ENCODE results near the gene CDH2. TPM values are rescaled to one million over a fixed set of nuclear protein-coding genes. Genes with fewer than 3 reads are reported as not detected.

CDH2 gene
- total and polyA plus RNA-seq, 2 experiments from 2014 or later = 81.8 to 117 TPM

- Histone ChIP-seq H3K4me3 (no peak overlapping the region), H3K27me3 (no peaks in the 10 kb centered on the region), H4K20me1 (ENCODE audit: insufficient read depth, poor library complexity, severe bottlenecking) (no peaks in the 10 kb centered on the region), H3K27ac (no peak overlapping the region), H3K36me3 (replicated peaks; ENCODE audit: insufficient read depth, low read depth) (no peaks in the 10 kb centered on the region), H3K4me2 (no peak overlapping the region), H3K4me1 (ENCODE audit: insufficient read depth) (peaks cover 4% of the 10 kb centered on the region), H2AFZ (no peak overlapping the region), H3K79me2 (peaks cover 72% of the 10 kb centered on the region), H3K9me2 (replicated peaks; ENCODE audit: insufficient read depth) (no peaks in the 10 kb centered on the region), H3K9me3 (ENCODE audit: low read depth) (no peaks in the 10 kb centered on the region)
- DNase-seq (ENCODE audit: low spot score) = no peak
- TF ChIP-seq EZH2phosphoT487 (IDR thresholded peaks at IDR 0.05; ENCODE audit: low read depth, severe bottlenecking, unreplicated experiment) = no peak
- no peak for TF ChIP-seq EZH2 (IDR thresholded peaks at IDR 0.05; ENCODE audit: borderline replicate concordance)
- TF ChIP-seq CTCF (IDR thresholded peaks at IDR 0.05; ENCODE audit: poor library complexity) = no peak
- 85% methylated on average over 3 of the region's 3 CpGs for WGBS (ENCODE audit: low lambda C conversion rate, missing lambda C conversion rate)
These were observed 53.4 kb downstream of the CDH2 start for GRCh38 chr18:28123401-28124030.

- 96% methylated on average over 2 of the region's 2 CpGs for WGBS (ENCODE audit: low lambda C conversion rate, missing lambda C conversion rate)
- Histone ChIP-seq H3K4me2 (no peak overlapping the region), H3K4me3 (no peak overlapping the region), H3K36me3 (replicated peaks; ENCODE audit: insufficient read depth, low read depth) (no peaks in the 10 kb centered on the region), H2AFZ (no peak overlapping the region), H3K79me2 (peaks cover 82% of the 10 kb centered on the region), H4K20me1 (ENCODE audit: insufficient read depth, poor library complexity, severe bottlenecking) (no peaks in the 10 kb centered on the region), H3K4me1 (ENCODE audit: insufficient read depth) (no peaks in the 10 kb centered on the region), H3K27me3 (no peaks in the 10 kb centered on the region), H3K27ac (no peak overlapping the region), H3K9me2 (replicated peaks; ENCODE audit: insufficient read depth) (no peaks in the 10 kb centered on the region), H3K9me3 (ENCODE audit: low read depth) (no peaks in the 10 kb centered on the region)
- TF ChIP-seq EZH2 (IDR thresholded peaks at IDR 0.05; ENCODE audit: borderline replicate concordance) (no peak), CTCF (IDR thresholded peaks at IDR 0.05; ENCODE audit: poor library complexity) (no peak), EZH2phosphoT487 (IDR thresholded peaks at IDR 0.05; ENCODE audit: low read depth, severe bottlenecking, unreplicated experiment) (no peak)
- no peak for DNase-seq (ENCODE audit: low spot score)
These were observed 56.0 kb downstream of the CDH2 start for GRCh38 chr18:28120828-28121515.

- TF ChIP-seq EZH2phosphoT487 (IDR thresholded peaks at IDR 0.05; ENCODE audit: low read depth, severe bottlenecking, unreplicated experiment) (no peak), EZH2 (IDR thresholded peaks at IDR 0.05; ENCODE audit: borderline replicate concordance) (no peak), CTCF (IDR thresholded peaks at IDR 0.05; ENCODE audit: poor library complexity) (no peak)
- DNase-seq (ENCODE audit: low spot score) = no peak
- peaks cover 60% of the 10 kb centered on the region for H3K79me2 ChIP-seq
These were observed 60.5 kb downstream of the CDH2 start for GRCh38 chr18:28116461-28116860.

More at GRCh38 chr18:28116461-28116860, 60.5 kb downstream of the CDH2 start:
- Histone ChIP-seq H3K4me2 (no peak overlapping the region), H3K27me3 (no peaks in the 10 kb centered on the region), H3K27ac (peak overlapping the region; percentile 20), H3K4me1 (ENCODE audit: insufficient read depth) (peaks cover 24% of the 10 kb centered on the region), H3K9me3 (ENCODE audit: low read depth) (no peaks in the 10 kb centered on the region), H2AFZ (no peak overlapping the region), H3K4me3 (no peak overlapping the region), H3K36me3 (replicated peaks; ENCODE audit: insufficient read depth, low read depth) (no peaks in the 10 kb centered on the region), H3K9me2 (replicated peaks; ENCODE audit: insufficient read depth) (no peaks in the 10 kb centered on the region), H4K20me1 (ENCODE audit: insufficient read depth, poor library complexity, severe bottlenecking) (no peaks in the 10 kb centered on the region)
- WGBS (ENCODE audit: low lambda C conversion rate, missing lambda C conversion rate) = 75% methylated on average over 1 of the region's 1 CpG
